BLaER1 (cell line): ENCODE data around the gene SORCS2.

Experiments used
- H3K27ac ChIP-seq: shearing (Covaris generic); formaldehyde crosslinking; 2 replicates; pipeline ENCODE4 v1.8.1; 2022
- H3K27me3 ChIP-seq: shearing (Covaris generic); formaldehyde crosslinking; 2 replicates; pipeline ENCODE4 v1.8.1; 2022
- H3K36me3 ChIP-seq: shearing (Covaris generic); formaldehyde crosslinking; 2 replicates; pipeline ENCODE4 v1.8.1; 2022
- H3K4me1 ChIP-seq: shearing (Covaris generic); formaldehyde crosslinking; 2 replicates; pipeline ENCODE4 v1.8.1; 2022
- H3K4me2 ChIP-seq: shearing (Covaris generic); formaldehyde crosslinking; 2 replicates; pipeline ENCODE4 v1.8.1; 2022
- H3K4me3 ChIP-seq: shearing (Covaris generic); formaldehyde crosslinking; 2 replicates; pipeline ENCODE4 v1.8.1; 2022
- H3K9ac ChIP-seq: shearing (Covaris generic); formaldehyde crosslinking; 2 replicates; pipeline ENCODE4 v1.8.1; 2022
- H3K9me3 ChIP-seq: shearing (Covaris generic); formaldehyde crosslinking; 2 replicates; pipeline ENCODE4 v1.8.1; 2022
- H4K20me1 ChIP-seq: shearing (Covaris generic); formaldehyde crosslinking; 2 replicates; pipeline ENCODE4 v1.8.1; 2022
- Cebpa-rat ChIP-seq: shearing (Covaris generic); IDR thresholded peaks from 2 replicates; pipeline ENCODE4 v1.8.1; 2022

SORCS2 gene

GRCh38 chr4:7635445-7636239 lies 443.3 kb downstream of the SORCS2 start:
- H3K4me3 ChIP-seq: no peak overlapping the region
- H3K9ac ChIP-seq: peak overlapping the region; percentile 0; the same call in 1 of the 2 replicates
- no peaks in the 10 kb centered on the region; the same call in 1 of the 2 replicates for H4K20me1 ChIP-seq
- peaks cover 2% of the 10 kb centered on the region for H3K36me3 ChIP-seq
- H3K27ac ChIP-seq: no peak overlapping the region
- H3K4me2 ChIP-seq: 0 out of 2 replicates have a peak overlapping the region, but pooled peaks have one; percentile 58
- H3K27me3 ChIP-seq: no peaks in the 10 kb centered on the region
- peaks cover 50% of the 10 kb centered on the region for H3K4me1 ChIP-seq
- H3K9me3 ChIP-seq: 0 out of 2 replicates have a peak, but pooled peaks cover under 1% of the 10 kb centered on the region
- TF ChIP-seq Cebpa-rat: no peak

- Histone ChIP-seq H3K9ac (no peak overlapping the region), H3K27me3 (no peaks in the 10 kb centered on the region), H3K9me3 (no peaks in the 10 kb centered on the region), H3K27ac (no peak overlapping the region), H3K4me1 (peaks cover 50% of the 10 kb centered on the region), H3K4me3 (no peak overlapping the region), H3K36me3 (peaks cover 7% of the 10 kb centered on the region; the same call in 1 of the 2 replicates), H4K20me1 (no peaks in the 10 kb centered on the region; the same call in 1 of the 2 replicates), H3K4me2 (no peak overlapping the region)
- TF ChIP-seq Cebpa-rat: no peak
Observed at GRCh38 chr4:7636240-7636508, 443.8 kb downstream of the SORCS2 start.

- Histone ChIP-seq H3K27ac (no peak overlapping the region), H3K9ac (no peak overlapping the region), H4K20me1 (no peaks in the 10 kb centered on the region; the same call in 1 of the 2 replicates), H3K4me1 (peaks cover 50% of the 10 kb centered on the region), H3K9me3 (no peaks in the 10 kb centered on the region), H3K36me3 (peaks cover 8% of the 10 kb centered on the region; the same call in 1 of the 2 replicates), H3K4me2 (no peak overlapping the region), H3K4me3 (no peak overlapping the region), H3K27me3 (no peaks in the 10 kb centered on the region)
- no peak for TF ChIP-seq Cebpa-rat
Observed at GRCh38 chr4:7637139-7637538, 444.8 kb downstream of the SORCS2 start.

GRCh38 chr4:7637971-7638370 lies 445.6 kb downstream of the SORCS2 start:
- Histone ChIP-seq H3K27me3 (no peaks in the 10 kb centered on the region), H3K27ac (peak overlapping the region; percentile 71; the same call in 1 of the 2 replicates), H3K36me3 (peaks cover 8% of the 10 kb centered on the region; the same call in 1 of the 2 replicates), H3K4me3 (no peak overlapping the region), H4K20me1 (no peaks in the 10 kb centered on the region; the same call in 1 of the 2 replicates), H3K4me2 (peak overlapping the region; percentile 87; the same call in 1 of the 2 replicates), H3K4me1 (peaks cover 54% of the 10 kb centered on the region), H3K9me3 (no peaks in the 10 kb centered on the region), H3K9ac (no peak overlapping the region)
- TF ChIP-seq Cebpa-rat: no peak

GRCh38 chr4:7638489-7638888 lies 446.2 kb downstream of the SORCS2 start:
- Histone ChIP-seq H3K4me2 (peak overlapping the region; percentile 87), H3K36me3 (peaks cover 8% of the 10 kb centered on the region; the same call in 1 of the 2 replicates), H3K9ac (peak overlapping the region; percentile 54; the same call in 1 of the 2 replicates), H3K27ac (peak overlapping the region; percentile 71), H3K4me3 (no peak overlapping the region), H3K27me3 (no peaks in the 10 kb centered on the region), H3K9me3 (no peaks in the 10 kb centered on the region; the same call in 1 of the 2 replicates), H4K20me1 (no peaks in the 10 kb centered on the region; the same call in 1 of the 2 replicates), H3K4me1 (peaks cover 58% of the 10 kb centered on the region)
- no peak for TF ChIP-seq Cebpa-rat

- Histone ChIP-seq H3K27me3 (no peaks in the 10 kb centered on the region), H3K9ac (peak overlapping the region; percentile 54; the same call in 1 of the 2 replicates), H4K20me1 (no peaks in the 10 kb centered on the region; the same call in 1 of the 2 replicates), H3K4me3 (no peak overlapping the region), H3K27ac (peak overlapping the region; percentile 71), H3K4me2 (peak overlapping the region; percentile 87), H3K9me3 (peaks cover 6% of the 10 kb centered on the region), H3K36me3 (peaks cover 13% of the 10 kb centered on the region), H3K4me1 (peaks cover 54% of the 10 kb centered on the region)
- TF ChIP-seq Cebpa-rat: no peak
Observed at GRCh38 chr4:7638984-7639789, 446.8 kb downstream of the SORCS2 start.

- Histone ChIP-seq H3K9ac (no peak overlapping the region), H3K4me2 (no peak overlapping the region), H4K20me1 (no peaks in the 10 kb centered on the region; the same call in 1 of the 2 replicates), H3K4me3 (no peak overlapping the region), H3K27ac (no peak overlapping the region), H3K4me1 (peaks cover 44% of the 10 kb centered on the region), H3K36me3 (peaks cover 23% of the 10 kb centered on the region), H3K9me3 (peaks cover 16% of the 10 kb centered on the region), H3K27me3 (no peaks in the 10 kb centered on the region)
- TF ChIP-seq Cebpa-rat: no peak
Observed at GRCh38 chr4:7640136-7640535, 447.8 kb downstream of the SORCS2 start.

GRCh38 chr4:7641712-7642111 lies 449.4 kb downstream of the SORCS2 start:
- Histone ChIP-seq H3K4me3 (no peak overlapping the region), H3K27ac (no peak overlapping the region), H3K4me1 (peaks cover 45% of the 10 kb centered on the region), H3K4me2 (no peak overlapping the region), H4K20me1 (no peaks in the 10 kb centered on the region; the same call in 1 of the 2 replicates), H3K27me3 (no peaks in the 10 kb centered on the region), H3K9me3 (peaks cover 32% of the 10 kb centered on the region), H3K36me3 (peaks cover 36% of the 10 kb centered on the region), H3K9ac (no peak overlapping the region)
- TF ChIP-seq Cebpa-rat: no peak

- no peak overlapping the region for H3K27ac ChIP-seq
- H3K36me3 ChIP-seq: peaks cover 39% of the 10 kb centered on the region
- no peak overlapping the region for H3K4me3 ChIP-seq
- H3K4me1 ChIP-seq: peaks cover 52% of the 10 kb centered on the region
- H3K9ac ChIP-seq: no peak overlapping the region
- H3K27me3 ChIP-seq: no peaks in the 10 kb centered on the region
- no peak for TF ChIP-seq Cebpa-rat
- H4K20me1 ChIP-seq: no peaks in the 10 kb centered on the region; the same call in 1 of the 2 replicates
- no peak overlapping the region for H3K4me2 ChIP-seq
- peaks cover 37% of the 10 kb centered on the region for H3K9me3 ChIP-seq
Observed at GRCh38 chr4:7642741-7643458, 450.6 kb downstream of the SORCS2 start.
